ENCODE results near the gene PCP4.

PCP4 gene

GRCh38 chr21:39900491-39900890 is 33.3 kb downstream of the PCP4 start:
- Histone ChIP-seq H3K4me3 (ENCODE audit: low read length) (no peak overlapping the region), H3K4me1 (ENCODE audit: control insufficient read depth, insufficient read depth, low read length) (no peaks in the 10 kb centered on the region), H3K27me3 (replicated peaks; ENCODE audit: control insufficient read depth, insufficient read depth, low read length) (no peaks in the 10 kb centered on the region), H3K9me3 (ENCODE audit: control insufficient read depth, low read length) (no peaks in the 10 kb centered on the region), H3K36me3 (ENCODE audit: control insufficient read depth, insufficient read depth, low read length, severe bottlenecking) (no peaks in the 10 kb centered on the region), H3K9ac (ENCODE audit: low read length) (no peak overlapping the region)
- DNase-seq (ENCODE audit: low read depth), result no peak

- Histone ChIP-seq H3K36me3 (ENCODE audit: control insufficient read depth, insufficient read depth, low read length, severe bottlenecking) (no peaks in the 10 kb centered on the region), H3K9me3 (ENCODE audit: control insufficient read depth, low read length) (no peaks in the 10 kb centered on the region), H3K27me3 (replicated peaks; ENCODE audit: control insufficient read depth, insufficient read depth, low read length) (no peaks in the 10 kb centered on the region), H3K9ac (ENCODE audit: low read length) (no peak overlapping the region), H3K4me1 (ENCODE audit: control insufficient read depth, insufficient read depth, low read length) (no peaks in the 10 kb centered on the region), H3K4me3 (ENCODE audit: low read length) (no peak overlapping the region)
- no peak for DNase-seq (ENCODE audit: low read depth)
Observed at GRCh38 chr21:39900911-39901310, 33.7 kb downstream of the PCP4 start.

- Histone ChIP-seq H3K9ac (ENCODE audit: low read length) (no peak overlapping the region), H3K4me3 (ENCODE audit: low read length) (no peak overlapping the region), H3K36me3 (ENCODE audit: control insufficient read depth, insufficient read depth, low read length, severe bottlenecking) (no peaks in the 10 kb centered on the region), H3K9me3 (ENCODE audit: control insufficient read depth, low read length) (no peaks in the 10 kb centered on the region), H3K27me3 (replicated peaks; ENCODE audit: control insufficient read depth, insufficient read depth, low read length) (peaks cover 1% of the 10 kb centered on the region), H3K4me1 (ENCODE audit: control insufficient read depth, insufficient read depth, low read length) (no peaks in the 10 kb centered on the region)
- DNase-seq (ENCODE audit: low read depth), result no peak
Observed at GRCh38 chr21:39902986-39903385, 35.7 kb downstream of the PCP4 start.

GRCh38 chr21:39904457-39904856 is 37.2 kb downstream of the PCP4 start:
- no peak for DNase-seq (ENCODE audit: low read depth)
- Histone ChIP-seq H3K27me3 (replicated peaks; ENCODE audit: control insufficient read depth, insufficient read depth, low read length) (peaks cover 5% of the 10 kb centered on the region), H3K4me1 (ENCODE audit: control insufficient read depth, insufficient read depth, low read length) (no peaks in the 10 kb centered on the region), H3K4me3 (ENCODE audit: low read length) (no peak overlapping the region), H3K36me3 (ENCODE audit: control insufficient read depth, insufficient read depth, low read length, severe bottlenecking) (no peaks in the 10 kb centered on the region), H3K9me3 (ENCODE audit: control insufficient read depth, low read length) (no peaks in the 10 kb centered on the region), H3K9ac (ENCODE audit: low read length) (no peak overlapping the region)

GRCh38 chr21:39908265-39908923 is 41.2 kb downstream of the PCP4 start:
- Histone ChIP-seq H3K9me3 (ENCODE audit: control insufficient read depth, low read length) (no peaks in the 10 kb centered on the region), H3K9ac (ENCODE audit: low read length) (no peak overlapping the region), H3K36me3 (ENCODE audit: control insufficient read depth, insufficient read depth, low read length, severe bottlenecking) (no peaks in the 10 kb centered on the region), H3K27me3 (replicated peaks; ENCODE audit: control insufficient read depth, insufficient read depth, low read length) (peaks cover 5% of the 10 kb centered on the region), H3K4me3 (ENCODE audit: low read length) (no peak overlapping the region), H3K4me1 (ENCODE audit: control insufficient read depth, insufficient read depth, low read length) (no peaks in the 10 kb centered on the region)
- no peak for DNase-seq (ENCODE audit: low read depth)

GRCh38 chr21:39911286-39912199 is 44.3 kb downstream of the PCP4 start:
- no peak overlapping the region for H3K9ac ChIP-seq (ENCODE audit: low read length)
- no peaks in the 10 kb centered on the region for H3K4me1 ChIP-seq (ENCODE audit: control insufficient read depth, insufficient read depth, low read length)
- DNase-seq (ENCODE audit: low read depth), result peak; percentile 7
- H3K27me3 ChIP-seq (replicated peaks; ENCODE audit: control insufficient read depth, insufficient read depth, low read length), result peaks cover 5% of the 10 kb centered on the region
- H3K36me3 ChIP-seq (ENCODE audit: control insufficient read depth, insufficient read depth, low read length, severe bottlenecking), result no peaks in the 10 kb centered on the region
- no peak overlapping the region for H3K4me3 ChIP-seq (ENCODE audit: low read length)
- H3K9me3 ChIP-seq (ENCODE audit: control insufficient read depth, low read length), result no peaks in the 10 kb centered on the region

GRCh38 chr21:39913706-39914305 is 46.6 kb downstream of the PCP4 start:
- H3K4me3 ChIP-seq (ENCODE audit: low read length), result no peak overlapping the region
- H3K4me1 ChIP-seq (ENCODE audit: control insufficient read depth, insufficient read depth, low read length), result no peaks in the 10 kb centered on the region
- no peaks in the 10 kb centered on the region for H3K9me3 ChIP-seq (ENCODE audit: control insufficient read depth, low read length)
- no peaks in the 10 kb centered on the region for H3K27me3 ChIP-seq (replicated peaks; ENCODE audit: control insufficient read depth, insufficient read depth, low read length)
- H3K9ac ChIP-seq (ENCODE audit: low read length), result no peak overlapping the region
- no peak for DNase-seq (ENCODE audit: low read depth)
- no peaks in the 10 kb centered on the region for H3K36me3 ChIP-seq (ENCODE audit: control insufficient read depth, insufficient read depth, low read length, severe bottlenecking)

GRCh38 chr21:39915881-39916280 is 48.6 kb downstream of the PCP4 start:
- Histone ChIP-seq H3K36me3 (ENCODE audit: control insufficient read depth, insufficient read depth, low read length, severe bottlenecking) (no peaks in the 10 kb centered on the region), H3K4me1 (ENCODE audit: control insufficient read depth, insufficient read depth, low read length) (no peaks in the 10 kb centered on the region), H3K9ac (ENCODE audit: low read length) (no peak overlapping the region), H3K4me3 (ENCODE audit: low read length) (no peak overlapping the region), H3K9me3 (ENCODE audit: control insufficient read depth, low read length) (no peaks in the 10 kb centered on the region), H3K27me3 (replicated peaks; ENCODE audit: control insufficient read depth, insufficient read depth, low read length) (no peaks in the 10 kb centered on the region)
- peak; percentile 5 for DNase-seq (ENCODE audit: low read depth)

GRCh38 chr21:39918558-39918957 is 51.3 kb downstream of the PCP4 start:
- no peaks in the 10 kb centered on the region for H3K27me3 ChIP-seq (replicated peaks; ENCODE audit: control insufficient read depth, insufficient read depth, low read length)
- H3K4me1 ChIP-seq (ENCODE audit: control insufficient read depth, insufficient read depth, low read length), result no peaks in the 10 kb centered on the region
- no peak for DNase-seq (ENCODE audit: low read depth)
- H3K36me3 ChIP-seq (ENCODE audit: control insufficient read depth, insufficient read depth, low read length, severe bottlenecking), result no peaks in the 10 kb centered on the region
- no peak overlapping the region for H3K4me3 ChIP-seq (ENCODE audit: low read length)
- no peak overlapping the region for H3K9ac ChIP-seq (ENCODE audit: low read length)
- no peaks in the 10 kb centered on the region for H3K9me3 ChIP-seq (ENCODE audit: control insufficient read depth, low read length)

GRCh38 chr21:39923476-39923875 is 56.2 kb downstream of the PCP4 start:
- peaks cover 2% of the 10 kb centered on the region for H3K27me3 ChIP-seq (replicated peaks; ENCODE audit: control insufficient read depth, insufficient read depth, low read length)
- H3K9me3 ChIP-seq (ENCODE audit: control insufficient read depth, low read length), result no peaks in the 10 kb centered on the region
- no peaks in the 10 kb centered on the region for H3K4me1 ChIP-seq (ENCODE audit: control insufficient read depth, insufficient read depth, low read length)
- no peak for DNase-seq (ENCODE audit: low read depth)
- H3K36me3 ChIP-seq (ENCODE audit: control insufficient read depth, insufficient read depth, low read length, severe bottlenecking), result no peaks in the 10 kb centered on the region
- no peak overlapping the region for H3K9ac ChIP-seq (ENCODE audit: low read length)
- H3K4me3 ChIP-seq (ENCODE audit: low read length), result no peak overlapping the region

GRCh38 chr21:39924577-39925308 is 57.5 kb downstream of the PCP4 start:
- no peak for DNase-seq (ENCODE audit: low read depth)

More at GRCh38 chr21:39924577-39925308, 57.5 kb downstream of the PCP4 start:
- no peaks in the 10 kb centered on the region for H3K4me1 ChIP-seq (ENCODE audit: control insufficient read depth, insufficient read depth, low read length)
- no peak overlapping the region for H3K4me3 ChIP-seq (ENCODE audit: low read length)
- H3K9me3 ChIP-seq (ENCODE audit: control insufficient read depth, low read length), result no peaks in the 10 kb centered on the region
- peaks cover 2% of the 10 kb centered on the region for H3K27me3 ChIP-seq (replicated peaks; ENCODE audit: control insufficient read depth, insufficient read depth, low read length)
- no peak overlapping the region for H3K9ac ChIP-seq (ENCODE audit: low read length)
- no peaks in the 10 kb centered on the region for H3K36me3 ChIP-seq (ENCODE audit: control insufficient read depth, insufficient read depth, low read length, severe bottlenecking)
